Left lung (tissue), 10 donors: ENCODE data around the gene PLEKHA5. TPM values are rescaled to one million over a fixed set of nuclear protein-coding genes. Genes with fewer than 3 reads are reported as not detected.

Experiments used
- ATAC-seq: fragments of 200-7000 bp; cut with Tn5 transposase; one replicate; pipeline ENCODE4 v1.9.1; 2020; ENCODE audit warnings: moderate library complexity
- DNase-seq, 4 donors: peaks; one replicate each; pipeline ENCODE4 v3.0.0-alpha.2; 2013 to 2020
- H3K27ac ChIP-seq, 2 donors: fragments of 200-600 bp; sonication (generic) in 1 of 2; one replicate each; pipeline versions ENCODE4 v1.5.0 to v1.8.0; 2020 to 2021
- H3K27me3 ChIP-seq, 2 donors: fragments of 200-600 bp; sonication (generic) in 1 of 2; one replicate each; pipeline versions ENCODE4 v1.5.0 to v1.8.0; 2020 to 2021
- H3K36me3 ChIP-seq, 2 donors: fragments of 200-600 bp; sonication (generic) in 1 of 2; one replicate each; pipeline versions ENCODE4 v1.5.0 to v1.8.0; 2020 to 2021
- H3K4me1 ChIP-seq, 2 donors: fragments of 200-600 bp; one replicate each; pipeline ENCODE4 v1.8.0; 2021
- H3K4me3 ChIP-seq, 2 donors: fragments of 200-600 bp; sonication (generic) in 1 of 2; one replicate each; pipeline versions ENCODE4 v1.5.0 to v1.8.0; 2020 to 2021; ENCODE audit warnings: mild to moderate bottlenecking in 1 of 2
- H3K9me3 ChIP-seq, 2 donors: fragments of 200-600 bp; sonication (generic) in 1 of 2; one replicate each; pipeline versions ENCODE4 v1.5.0 to v1.8.0; 2020 to 2021
- CTCF ChIP-seq, 2 donors: fragments of 200-600 bp; sonication (generic) in 1 of 2; IDR thresholded peaks; one replicate each; pipeline versions ENCODE4 v1.5.0 to v1.8.0; 2021; ENCODE audit warnings: antibody characterized with exemption in 2 of 2
- intact Hi-C, 2 donors: fragments of 100-400 bp; cut with DNase I; formaldehyde crosslinking; loops; one replicate each; pipeline versions ENCODE4 v1.11.2 to v1.14.2; 2022
- polyA plus RNA-seq, 6 donors: library from polyadenylated mRNA; unstranded; fragments of 120-200 nt; gene quantifications; one replicate each; pipeline ENCODE4 v1.2.1, GENCODE V29; 2013; ENCODE audit not compliant: insufficient read length in 6 of 6
- total RNA-seq, 2 donors: library from RNA; stranded (reverse); fragmentation: NEBNext Ultra II Directional; extraction: Animal tissue kit (Norgen Biotek cat#: 25700); gene quantifications; one replicate each; pipeline ENCODE4 v1.2.1, GENCODE V29; 2021
- donor health status: DM: no; HTN: yes; CAD: no.
- donor health status: DM: no; HTN: no; CAD: no.

Gene PLEKHA5
- total and polyA plus RNA-seq, 8 donors = 20.4 to 43.6 (median 38.0) TPM

- H3K27me3 ChIP-seq = no peaks in the 10 kb centered on the region
- no peaks in the 10 kb centered on the region for H3K9me3 ChIP-seq
- intact Hi-C loops = no loop called here
- no peaks in the 10 kb centered on the region for H3K36me3 ChIP-seq
- no peak for TF ChIP-seq CTCF (IDR thresholded peaks at IDR 0.05)
- DNase-seq (peak in 2 of 4 donors; percentile 30 to 64), ATAC-seq (peak; percentile 77)
- peaks cover 6 to 7% of the 10 kb centered on the region in 2 donors for H3K4me1 ChIP-seq
- H3K27ac ChIP-seq = no peak overlapping the region
- no peak overlapping the region for H3K4me3 ChIP-seq
Observed at GRCh38 chr12:19273482-19274330, 144.2 kb downstream of the PLEKHA5 start.

- no peak overlapping the region for H3K4me3 ChIP-seq
- no peak for ATAC-seq
- H3K4me1 ChIP-seq = peaks cover 6 to 7% of the 10 kb centered on the region in 2 donors
- intact Hi-C loops = no loop called here
- no peak for DNase-seq
- H3K36me3 ChIP-seq = no peaks in the 10 kb centered on the region
- TF ChIP-seq CTCF (IDR thresholded peaks at IDR 0.05) = no peak
- no peaks in the 10 kb centered on the region for H3K9me3 ChIP-seq
- H3K27me3 ChIP-seq = no peaks in the 10 kb centered on the region
- no peak overlapping the region for H3K27ac ChIP-seq
Observed at GRCh38 chr12:19276767-19277166, 147.2 kb downstream of the PLEKHA5 start.

GRCh38 chr12:19277711-19278110 is 148.2 kb downstream of the PLEKHA5 start:
- no peaks in the 10 kb centered on the region for H3K27me3 ChIP-seq
- no peak overlapping the region for H3K27ac ChIP-seq
- TF ChIP-seq CTCF (IDR thresholded peaks at IDR 0.05) = no peak
- intact Hi-C loops = no loop called here
- no peak overlapping the region for H3K4me3 ChIP-seq
- H3K4me1 ChIP-seq = peaks cover 6 to 7% of the 10 kb centered on the region in 2 donors
- no peak for ATAC-seq
- no peak for DNase-seq
- no peaks in the 10 kb centered on the region for H3K36me3 ChIP-seq
- H3K9me3 ChIP-seq = no peaks in the 10 kb centered on the region

GRCh38 chr12:19278407-19278806 is 148.9 kb downstream of the PLEKHA5 start:
- H3K36me3 ChIP-seq = no peaks in the 10 kb centered on the region

More at GRCh38 chr12:19278407-19278806, 148.9 kb downstream of the PLEKHA5 start:
- no peak for TF ChIP-seq CTCF (IDR thresholded peaks at IDR 0.05)
- ATAC-seq (no peak), DNase-seq (no peak)
- Histone ChIP-seq H3K9me3 (no peaks in the 10 kb centered on the region), H3K4me1 (peaks cover 4 to 7% of the 10 kb centered on the region in 2 donors), H3K4me3 (no peak overlapping the region), H3K27me3 (no peaks in the 10 kb centered on the region), H3K27ac (no peak overlapping the region)
- intact Hi-C loops = no loop called here
